GM19238 (cell line): ENCODE data around the gene BEND3.
"Not testable (repeated sequence)": the region's sequence is repeated elsewhere in the genome, so short reads cannot be mapped to it uniquely, and the experiment has no call there.

ENCODE experiments used
- DNase-seq: peaks from one replicate; pipeline ENCODE4 v3.0.0; 2011; ENCODE audit warnings: low spot score; ENCODE audit not compliant: insufficient read length

Gene BEND3

GRCh38 chr6:107045826-107046675 lies 69.3 kb downstream of the BEND3 start:
- no peak for DNase-seq

GRCh38 chr6:107033126-107033525 lies 82.2 kb downstream of the BEND3 start:
- DNase-seq = no peak

- no peak for DNase-seq
These were observed 83.3 kb downstream of the BEND3 start for GRCh38 chr6:107032051-107032450.

GRCh38 chr6:107030151-107030550 lies 85.2 kb downstream of the BEND3 start:
- no peak for DNase-seq

GRCh38 chr6:107026965-107027364 lies 88.3 kb downstream of the BEND3 start:
- DNase-seq = no peak

GRCh38 chr6:107021446-107022185 lies 93.7 kb downstream of the BEND3 start:
- no peak for DNase-seq

- DNase-seq = no peak
These were observed 95.1 kb downstream of the BEND3 start for GRCh38 chr6:107020239-107020638.

GRCh38 chr6:107019628-107020027 lies 95.7 kb downstream of the BEND3 start:
- DNase-seq = not testable (repeated sequence)

- DNase-seq = no peak
These were observed 96.3 kb downstream of the BEND3 start for GRCh38 chr6:107019047-107019446.
